ENCODE data around the gene FHIT. TPM values are rescaled to one million over a fixed set of nuclear protein-coding genes. Genes with fewer than 3 reads are reported as not detected.
"Not testable (repeated sequence)": the region's sequence is repeated elsewhere in the genome, so short reads cannot be mapped to it uniquely, and the experiment has no call there.

The FHIT gene
- total and polyA plus RNA-seq, 7 donors = 2.4 to 10.2 (median 6.1) TPM

DNA sequence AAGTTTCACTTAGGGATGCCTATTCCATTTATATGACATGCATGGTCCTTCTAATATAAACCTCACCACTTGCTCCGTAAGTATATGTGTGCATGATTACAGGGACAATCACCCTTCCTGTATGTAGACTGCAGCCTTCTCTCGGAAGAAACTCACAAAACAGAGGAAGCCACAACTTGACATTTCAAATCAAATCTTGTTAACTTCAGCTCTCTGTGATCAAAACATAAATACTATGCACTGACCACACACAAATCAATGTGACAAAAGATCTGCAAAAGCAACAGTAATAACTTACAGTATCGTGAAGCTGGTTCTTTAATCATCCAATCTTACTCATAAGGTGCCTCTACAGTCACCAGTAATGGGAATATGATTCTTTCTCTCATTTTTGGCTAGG lies 50.2 kb downstream of the FHIT start:
- Histone ChIP-seq H3K27me3 (no peaks in the 10 kb centered on the region), H3K36me3 (no peaks in the 10 kb centered on the region), H3K9me3 (no peaks in the 10 kb centered on the region), H3K27ac (no peak overlapping the region), H3K4me3 (no peak overlapping the region), H3K4me1 (peaks cover 0 to 7% (median 0%) of the 10 kb centered on the region in 4 donors)
- no peak for DNase-seq
- no peak for TF ChIP-seq CTCF (IDR thresholded peaks at IDR 0.05)
- no peak for TF ChIP-seq POLR2AphosphoS5 (IDR thresholded peaks at IDR 0.05)
- TF ChIP-seq POLR2A (IDR thresholded peaks at IDR 0.05) = no peak
- no peak for TF ChIP-seq EP300 (IDR thresholded peaks at IDR 0.05)
- 73 to 92% methylated on average over 3 of the region's 3 CpGs for WGBS, 2 donors
- intact Hi-C loops (cut with DNase I) = no loop called here

GRCh38 chr3:61200270-61200669 lies 51.0 kb downstream of the FHIT start:
- Histone ChIP-seq H3K27ac (no peak overlapping the region), H3K4me1 (peaks cover 0 to 7% (median 0%) of the 10 kb centered on the region in 4 donors), H3K36me3 (no peaks in the 10 kb centered on the region), H3K4me3 (no peak overlapping the region), H3K27me3 (no peaks in the 10 kb centered on the region), H3K9me3 (no peaks in the 10 kb centered on the region)
- TF ChIP-seq POLR2AphosphoS5 (IDR thresholded peaks at IDR 0.05) = no peak
- no peak for TF ChIP-seq POLR2A (IDR thresholded peaks at IDR 0.05)
- TF ChIP-seq CTCF (IDR thresholded peaks at IDR 0.05) = no peak
- TF ChIP-seq EP300 (IDR thresholded peaks at IDR 0.05) = no peak
- DNase-seq = no peak
- intact Hi-C loops (cut with DNase I) = no loop called here

GRCh38 chr3:61199843-61200242 lies 51.4 kb downstream of the FHIT start:
- TF ChIP-seq POLR2AphosphoS5 (IDR thresholded peaks at IDR 0.05) = no peak
- TF ChIP-seq EP300 (IDR thresholded peaks at IDR 0.05) = no peak
- no peak for TF ChIP-seq POLR2A (IDR thresholded peaks at IDR 0.05)
- TF ChIP-seq CTCF (IDR thresholded peaks at IDR 0.05) = no peak
- DNase-seq = no peak
- Histone ChIP-seq H3K9me3 (no peaks in the 10 kb centered on the region), H3K4me1 (peaks cover 0 to 7% (median 0%) of the 10 kb centered on the region in 4 donors), H3K27ac (no peak overlapping the region), H3K27me3 (no peaks in the 10 kb centered on the region), H3K36me3 (no peaks in the 10 kb centered on the region), H3K4me3 (no peak overlapping the region)
- intact Hi-C loops (cut with DNase I) = no loop called here
- WGBS, 2 donors = 83 to 92% methylated on average over 2 of the region's 2 CpGs

GRCh38 chr3:61194892-61195538 lies 56.2 kb downstream of the FHIT start:
- WGBS, 2 donors = 28 to 59% methylated on average over 4 of the region's 4 CpGs
- no peak for DNase-seq
- Histone ChIP-seq H3K36me3 (no peaks in the 10 kb centered on the region), H3K9me3 (no peaks in the 10 kb centered on the region), H3K27ac (no peak overlapping the region), H3K4me3 (no peak overlapping the region), H3K4me1 (peaks cover 0 to 4% (median 0%) of the 10 kb centered on the region in 4 donors), H3K27me3 (no peaks in the 10 kb centered on the region)
- intact Hi-C loops (cut with DNase I) = no loop called here
- TF ChIP-seq EP300 (IDR thresholded peaks at IDR 0.05) (no peak), CTCF (IDR thresholded peaks at IDR 0.05) (no peak), POLR2AphosphoS5 (IDR thresholded peaks at IDR 0.05) (no peak), POLR2A (IDR thresholded peaks at IDR 0.05) (no peak)

DNA sequence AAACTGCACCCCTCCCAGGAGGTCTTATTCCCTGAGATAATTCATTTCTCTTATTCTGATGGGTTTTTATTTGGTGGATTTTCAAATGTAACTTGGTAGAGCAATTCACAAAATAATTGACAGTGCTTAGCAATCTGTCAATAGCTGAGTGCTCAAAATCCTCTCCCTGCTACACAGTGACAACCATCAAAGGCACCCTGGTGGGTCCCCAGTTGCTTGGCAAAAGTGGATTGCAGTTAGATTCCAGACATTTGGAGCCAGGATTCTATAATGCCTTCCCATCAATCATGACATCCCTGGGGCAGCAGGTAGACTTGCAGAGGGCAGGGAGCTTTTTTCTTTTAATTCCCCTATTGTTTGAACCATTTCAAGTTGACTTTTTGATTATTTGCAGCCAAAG lies 59.0 kb downstream of the FHIT start:
- Histone ChIP-seq H3K4me1 (no peaks in the 10 kb centered on the region), H3K27me3 (no peaks in the 10 kb centered on the region), H3K27ac (no peak overlapping the region), H3K9me3 (no peaks in the 10 kb centered on the region), H3K4me3 (no peak overlapping the region), H3K36me3 (no peaks in the 10 kb centered on the region)
- no peak for TF ChIP-seq POLR2A (IDR thresholded peaks at IDR 0.05)
- intact Hi-C loops (cut with DNase I) = no loop called here
- DNase-seq = no peak

- H3K9me3 ChIP-seq; H3K27me3 ChIP-seq; H3K4me3 ChIP-seq; DNase-seq; intact Hi-C loops (cut with DNase I); H3K4me1 ChIP-seq; H3K27ac ChIP-seq; H3K36me3 ChIP-seq: not testable (repeated sequence)
- WGBS, 2 donors = 83 to 92% methylated on average over 1 of the region's 1 CpG
Measured at GRCh38 chr3:61190205-61190604, 61.0 kb downstream of the FHIT start.
